A549 (cell line): ENCODE data around the gene ADK. TPM values are rescaled to one million over a fixed set of nuclear protein-coding genes. Genes with fewer than 3 reads are reported as not detected.
"Not testable (repeated sequence)": the region's sequence is repeated elsewhere in the genome, so short reads cannot be mapped to it uniquely, and the experiment has no call there.

Experiments used
- ATAC-seq, 2 experiments: fragments of 200-7000 bp in 1 of 2; fragments of >200 bp in 1 of 2; cut with Nextera tagmentation in 1 of 2; cut with Tn5 transposase in 1 of 2; 3 replicates each; pipeline versions ENCODE4 v1.8.0 to v1.9.1; 2018 to 2020; ENCODE audit warnings: mild to moderate bottlenecking in 1 of 2, moderate library complexity in 1 of 2
- CTCF ChIA-PET: fragments of 300-600 bp; sonication (Branson Sonifier 250); formaldehyde crosslinking; extraction: SDS; loops from one replicate; lab custom pipeline; 2021; ENCODE audit warnings: antibody characterized with exemption, inconsistent platforms; lab: Yijun Ruan, JAX
- POLR2A ChIA-PET: fragments of 350-600 bp; formaldehyde crosslinking; extraction: SDS; loops from one replicate; lab custom pipeline; 2021; ENCODE audit warnings: antibody characterized with exemption, inconsistent platforms; lab: Yijun Ruan, JAX
- DNase-seq, 2 experiments: peaks; one replicate each; pipeline versions ENCODE4 v3.0.0 to v3.0.0-alpha.2; 2011 to 2016; ENCODE audit warnings: low read depth in 1 of 2, low spot score in 1 of 2
- FAIRE-seq: peaks from 2 replicates; lab custom pipeline; 2011; peaks lifted over from hg19 to GRCh38; lab: Jason Lieb, UNC
- H3K27ac ChIP-seq, 2 experiments: fragments of >200 bp; sonication (Bioruptor Twin); formaldehyde crosslinking; 3 replicates each; pipeline ENCODE4 v1.5.1; 2016 to 2017
- H3K4me1 ChIP-seq: fragments of >200 bp; sonication (Bioruptor Twin); formaldehyde crosslinking; 3 replicates; pipeline ENCODE4 v1.6.1; 2016
- H3K4me2 ChIP-seq: fragments of >200 bp; sonication (Bioruptor Twin); formaldehyde crosslinking; 3 replicates; pipeline ENCODE4 v1.6.1; 2016
- H3K4me3 ChIP-seq: fragments of >200 bp; sonication (Bioruptor Twin); formaldehyde crosslinking; 3 replicates; pipeline ENCODE4 v1.5.1; 2016
- H3K9me3 ChIP-seq: fragments of >200 bp; sonication (Bioruptor Twin); formaldehyde crosslinking; 3 replicates; pipeline ENCODE4 v1.6.1; 2016
- BHLHE40 ChIP-seq: IDR thresholded peaks from 2 replicates; pipeline ENCODE4 v1.6.1; 2012; ENCODE audit warnings: low read depth, low read length, inconsistent platforms
- CEBPB ChIP-seq, 2 experiments: fragments of >200 bp in 1 of 2; sonication (Bioruptor Twin) in 1 of 2; formaldehyde crosslinking in 1 of 2; IDR thresholded peaks; 2 replicates each; pipeline ENCODE4 v1.6.1; 2012 to 2016
- CHD4 ChIP-seq: fragments of 200-600 bp; sonication (generic); IDR thresholded peaks from 2 replicates; pipeline ENCODE4 v1.6.1; 2016; ENCODE audit warnings: antibody characterized with exemption, mild to moderate bottlenecking, borderline replicate concordance
- EP300 ChIP-seq, 2 experiments: fragments of >200 bp; sonication (Bioruptor Twin); formaldehyde crosslinking; IDR thresholded peaks; 2 replicates in 1 of 2; 3 replicates in 1 of 2; pipeline ENCODE4 v1.6.1; 2016 to 2017
- HDAC2 ChIP-seq: fragments of 200-600 bp; sonication (generic); IDR thresholded peaks from 2 replicates; pipeline ENCODE4 v1.6.1; 2016
- HOXA7 ChIP-seq: fragments of 250-450 bp; sonication (Bioruptor Pico); IDR thresholded peaks from 2 replicates; pipeline ENCODE4 v1.5.0; 2020; ENCODE audit warnings: mild to moderate bottlenecking, moderate library complexity
- HOXB13 ChIP-seq: fragments of 250-450 bp; sonication (Bioruptor Pico); IDR thresholded peaks from 2 replicates; pipeline ENCODE4 v1.5.0; 2020; ENCODE audit warnings: low read depth, mild to moderate bottlenecking, moderate library complexity
- HOXB5 ChIP-seq: fragments of 250-450 bp; sonication (Bioruptor Pico); IDR thresholded peaks from 2 replicates; pipeline ENCODE4 v1.5.0; 2020; ENCODE audit warnings: mild to moderate bottlenecking, moderate library complexity
- KDM1A ChIP-seq: fragments of 200-600 bp; sonication (generic); IDR thresholded peaks from 2 replicates; pipeline ENCODE4 v1.6.1; 2016; ENCODE audit warnings: low read depth, mild to moderate bottlenecking
- KDM5A ChIP-seq: fragments of 200-600 bp; sonication (generic); IDR thresholded peaks from 2 replicates; pipeline ENCODE4 v1.6.1; 2016; ENCODE audit warnings: antibody characterized with exemption, mild to moderate bottlenecking
- MAZ ChIP-seq: fragments of 150-350 bp; IDR thresholded peaks from 2 replicates; pipeline ENCODE4 v1.6.1; 2014; ENCODE audit warnings: antibody characterized with exemption, low read depth, low read length, borderline replicate concordance
- MYC ChIP-seq: IDR thresholded peaks from 2 replicates; pipeline ENCODE4 v1.6.1; 2012; ENCODE audit warnings: mild to moderate bottlenecking, inconsistent platforms, low read length, improper control_type of control experiment, borderline replicate concordance
- NPAS2 ChIP-seq: fragments of 250-450 bp; sonication (Bioruptor Pico); IDR thresholded peaks from 2 replicates; pipeline ENCODE4 v1.8.0; 2022; ENCODE audit warnings: mild to moderate bottlenecking, moderate library complexity, borderline replicate concordance
- PHF8 ChIP-seq: fragments of 200-600 bp; sonication (generic); IDR thresholded peaks from 2 replicates; pipeline ENCODE4 v1.6.1; 2016; ENCODE audit warnings: low read depth, mild to moderate bottlenecking, antibody characterized with exemption, moderate library complexity, borderline replicate concordance
- POLR2A ChIP-seq: IDR thresholded peaks from 2 replicates; pipeline ENCODE4 v1.6.1; 2012; ENCODE audit warnings: mild to moderate bottlenecking, low read length
- POLR2AphosphoS2 ChIP-seq: conservative IDR thresholded peaks from 2 replicates; pipeline ENCODE4 v1.6.1; 2012; ENCODE audit warnings: low read length, improper control_type of control experiment, inconsistent platforms
- RAD21 ChIP-seq, 2 experiments: fragments of >200 bp in 1 of 2; sonication (Bioruptor Twin) in 1 of 2; formaldehyde crosslinking in 1 of 2; IDR thresholded peaks in 1 of 2; conservative IDR thresholded peaks in 1 of 2; 2 replicates in 1 of 2; 3 replicates in 1 of 2; pipeline ENCODE4 v1.6.1; 2012 to 2018; ENCODE audit warnings: inconsistent platforms in 1 of 2
- RCOR1 ChIP-seq: fragments of 150-350 bp; IDR thresholded peaks from 2 replicates; pipeline ENCODE4 v1.6.1; 2014; ENCODE audit warnings: antibody characterized with exemption, low read length, low read depth
- RFX5 ChIP-seq: fragments of 450-650 bp; IDR thresholded peaks from 2 replicates; pipeline ENCODE4 v1.7.1; 2014; ENCODE audit warnings: antibody characterized with exemption, mild to moderate bottlenecking, moderate library complexity
- RNF2 ChIP-seq: fragments of 200-600 bp; sonication (generic); IDR thresholded peaks from 2 replicates; pipeline ENCODE4 v1.6.1; 2016; ENCODE audit warnings: low read depth, mild to moderate bottlenecking, antibody characterized with exemption, moderate library complexity, borderline replicate concordance
- ZC3H11A ChIP-seq: fragments of 450-650 bp; IDR thresholded peaks from 2 replicates; pipeline ENCODE4 v1.6.1; 2014; ENCODE audit warnings: antibody characterized with exemption, mild to moderate bottlenecking
- ZNF302 ChIP-seq: fragments of 250-450 bp; sonication (Bioruptor Pico); IDR thresholded peaks from 2 replicates; pipeline ENCODE4 v1.9.0; 2021; ENCODE audit warnings: inconsistent platforms, mild to moderate bottlenecking, moderate library complexity
- ZSCAN20 ChIP-seq: fragments of 250-450 bp; sonication (Bioruptor Pico); IDR thresholded peaks from 2 replicates; pipeline ENCODE4 v1.8.0; 2022; ENCODE audit warnings: mild to moderate bottlenecking, moderate library complexity
- WGBS: methylation state at CpG from one replicate; pipeline ENCODE4 v1.1.6; 2017; ENCODE audit errors: missing lambda C conversion rate; 5-methylcytosine and 5-hydroxymethylcytosine counted together
- polyA plus RNA-seq, 4 experiments: library from polyadenylated mRNA; depleted of rRNA in 3 of 4; stranded (reverse); fragments of >200 nt; fragmentation: RNase III in 1 of 4; extraction: RNeasy Plus Mini Kit Qiagen cat#74134 plus additional on column Dnase treatment in 1 of 4; gene quantifications; 2 replicates in 3 of 4; 3 replicates in 1 of 4; pipeline ENCODE4 v1.2.3, GENCODE V29; 2011 to 2017
- TF ChIP-seq, protein P1 (sequence below): fragments of >200 bp; sonication (Bioruptor Twin); formaldehyde crosslinking; IDR thresholded peaks from 2 replicates; pipeline ENCODE4 v1.6.1; 2016
- TF ChIP-seq, protein P2 (sequence below): fragments of 250-450 bp; sonication (Bioruptor Pico); IDR thresholded peaks from 2 replicates; pipeline ENCODE4 v1.5.0; 2020; ENCODE audit warnings: low read depth, mild to moderate bottlenecking, moderate library complexity
- TF ChIP-seq, protein P3 (sequence below): fragments of 200-600 bp; sonication (generic); IDR thresholded peaks from 2 replicates; pipeline ENCODE4 v1.6.1; 2016; ENCODE audit warnings: antibody characterized with exemption, mild to moderate bottlenecking, moderate library complexity

ADK gene
- polyA plus RNA-seq, 2 of the 4 experiments (the other 2 are of a cell fraction) = 35.8 to 40.7 TPM

DNA sequence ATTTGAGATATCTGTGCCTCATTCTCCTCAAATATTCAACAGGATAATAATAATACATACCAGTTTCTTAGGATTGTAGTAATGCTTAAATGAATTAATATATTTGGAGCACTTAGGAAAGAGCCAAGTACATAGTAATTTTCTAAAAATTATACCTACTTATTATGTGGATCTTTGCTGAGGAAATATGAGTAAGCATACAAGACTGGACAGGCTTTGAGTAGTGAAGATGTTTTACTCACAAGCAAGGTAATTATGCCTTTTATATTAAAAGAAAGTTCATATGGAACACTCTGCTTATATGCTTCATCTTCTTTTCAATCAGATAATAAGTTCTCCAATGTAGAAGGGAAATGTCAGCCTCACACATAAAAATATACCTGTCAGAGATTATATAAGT lies 337.9 kb downstream of the ADK start:
- no peak overlapping the region for H3K4me3 ChIP-seq

DNA sequence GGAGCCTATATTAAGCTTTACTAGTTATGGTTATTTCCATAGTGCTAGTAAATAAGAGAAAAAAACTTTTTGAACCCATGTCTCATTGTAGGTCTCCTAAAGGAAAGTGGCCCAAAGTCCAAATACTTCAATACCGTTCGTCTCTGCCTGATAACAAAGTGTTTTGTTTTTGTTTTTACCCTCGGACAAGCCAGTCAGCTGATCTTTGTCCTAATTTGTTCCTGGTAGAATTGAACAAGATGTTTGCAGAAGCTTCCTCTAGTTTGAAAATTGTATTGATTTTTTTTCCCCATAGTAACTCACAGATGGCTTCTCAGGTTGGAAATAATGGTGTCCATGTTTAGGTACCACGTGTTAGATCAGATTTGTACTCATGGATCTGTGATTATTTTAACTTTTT lies 339.5 kb downstream of the ADK start:
- Histone ChIP-seq H3K4me3 (no peak overlapping the region), H3K27ac (no peak overlapping the region), H3K4me1 (no peaks in the 10 kb centered on the region), H3K9me3 (no peaks in the 10 kb centered on the region), H3K4me2 (no peak overlapping the region)
- WGBS = 86% methylated on average over 4 of the region's 4 CpGs
- TF ChIP-seq HOXA7 (CRISPR knock-in tag) (no peak), ZNF302 (CRISPR knock-in tag) (no peak), KDM5A (no peak), BHLHE40 (no peak), POLR2AphosphoS2 (no peak), RFX5 (no peak), KDM1A (no peak)
- no peak for DNase-seq
- FAIRE-seq = no peak
- CTCF ChIA-PET = interaction anchor here (1.0 kb wide), 1 partner anchor 9 kb away, joined by 3 read pairs; no protein-coding TSS in a partner anchor
- POLR2A ChIA-PET = no interaction called here
- no peak for ATAC-seq

More for the DNA sequence above, 337.9 kb downstream of the ADK start:
- H3K9me3 ChIP-seq = no peaks in the 10 kb centered on the region
- H3K4me1 ChIP-seq = no peaks in the 10 kb centered on the region
- no peak for DNase-seq
- CTCF ChIA-PET = interaction anchor here (0.6 kb wide), 2 partner anchors 20 to 56 kb away, joined by 3 read pairs; no protein-coding TSS in a partner anchor
- POLR2A ChIA-PET = no interaction called here
- no peak for ATAC-seq
- H3K4me2 ChIP-seq = no peak overlapping the region
- TF ChIP-seq CHD4 = no peak
- TF ChIP-seq CEBPB (IDR thresholded peaks at IDR 0.05) = no peak
- no peak for TF ChIP-seq HDAC2
- TF ChIP-seq RCOR1 = no peak
- TF ChIP-seq RAD21 (conservative IDR thresholded peaks at IDR 0.05 in 1 of 2, IDR thresholded peaks at IDR 0.05 in 1 of 2) = no peak
- no peak for TF ChIP-seq PHF8
- TF ChIP-seq MAZ = no peak
- TF ChIP-seq, protein P1, sequence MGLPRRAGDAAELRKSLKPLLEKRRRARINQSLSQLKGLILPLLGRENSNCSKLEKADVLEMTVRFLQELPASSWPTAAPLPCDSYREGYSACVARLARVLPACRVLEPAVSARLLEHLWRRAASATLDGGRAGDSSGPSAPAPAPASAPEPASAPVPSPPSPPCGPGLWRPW = no peak
- no peak for FAIRE-seq
- H3K27ac ChIP-seq = no peak overlapping the region

DNA sequence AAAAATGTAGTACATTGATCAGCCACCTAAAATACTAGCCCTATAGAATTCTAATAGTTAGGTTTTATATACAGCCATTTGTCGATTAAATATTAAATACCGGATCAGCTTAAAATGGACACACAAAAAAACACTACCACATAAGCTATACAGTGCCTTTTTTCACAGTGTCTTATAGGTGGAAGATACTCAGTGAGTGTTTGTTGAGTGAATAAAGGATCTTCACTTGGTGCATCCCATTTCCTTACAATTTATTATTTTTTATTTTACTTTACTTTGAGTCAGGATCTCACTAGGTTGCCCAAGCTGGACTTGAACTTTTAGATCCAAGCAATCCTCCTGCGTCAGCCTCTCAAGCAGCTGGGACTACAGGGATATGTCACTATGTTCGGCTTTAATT lies 340.0 kb downstream of the ADK start:
- CTCF ChIA-PET = interaction anchor here (1.0 kb wide), 1 partner anchor 9 kb away, joined by 3 read pairs; no protein-coding TSS in a partner anchor
- FAIRE-seq = no peak

DNA sequence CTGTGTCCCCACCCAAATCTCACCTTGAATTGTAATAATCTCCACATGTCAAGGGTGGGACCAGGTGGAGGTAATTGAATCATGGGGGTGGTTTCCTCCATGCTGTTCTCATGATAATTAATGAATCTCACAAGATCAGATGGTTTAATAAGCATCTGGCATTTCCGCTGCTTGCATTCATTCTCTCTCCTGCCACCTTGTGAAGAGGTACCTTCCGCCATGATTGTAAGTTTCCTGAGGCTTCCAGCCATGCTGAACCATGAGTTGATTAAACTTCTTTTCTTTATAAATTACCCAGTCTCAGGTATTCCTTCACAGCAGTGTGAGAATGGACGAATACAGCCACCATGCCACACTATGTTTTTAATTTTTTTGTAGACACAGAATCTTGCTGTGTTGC lies 345.3 kb downstream of the ADK start:
- ATAC-seq, POLR2A ChIA-PET, H3K4me1 ChIP-seq, DNase-seq, H3K9me3 ChIP-seq, FAIRE-seq, H3K27ac ChIP-seq, CTCF ChIA-PET, H3K4me2 ChIP-seq, H3K4me3 ChIP-seq: not testable (repeated sequence)
- 87% methylated on average over 3 of the region's 3 CpGs for WGBS

More for the DNA sequence above, 340.0 kb downstream of the ADK start:
- no peak for TF ChIP-seq CHD4
- TF ChIP-seq MAZ = no peak
- no peak for TF ChIP-seq POLR2AphosphoS2
- no peak for TF ChIP-seq RNF2
- no peak for TF ChIP-seq NPAS2 (CRISPR knock-in tag)
- TF ChIP-seq KDM5A = no peak
- no peak for TF ChIP-seq EP300 (IDR thresholded peaks at IDR 0.05)
- no peak for TF ChIP-seq MYC
- no peak for TF ChIP-seq ZSCAN20 (CRISPR knock-in tag)
- TF ChIP-seq RAD21 (conservative IDR thresholded peaks at IDR 0.05 in 1 of 2, IDR thresholded peaks at IDR 0.05 in 1 of 2) = no peak
- no peak for TF ChIP-seq HOXB13 (CRISPR knock-in tag)
- no peak for TF ChIP-seq POLR2A
- TF ChIP-seq, protein P2, sequence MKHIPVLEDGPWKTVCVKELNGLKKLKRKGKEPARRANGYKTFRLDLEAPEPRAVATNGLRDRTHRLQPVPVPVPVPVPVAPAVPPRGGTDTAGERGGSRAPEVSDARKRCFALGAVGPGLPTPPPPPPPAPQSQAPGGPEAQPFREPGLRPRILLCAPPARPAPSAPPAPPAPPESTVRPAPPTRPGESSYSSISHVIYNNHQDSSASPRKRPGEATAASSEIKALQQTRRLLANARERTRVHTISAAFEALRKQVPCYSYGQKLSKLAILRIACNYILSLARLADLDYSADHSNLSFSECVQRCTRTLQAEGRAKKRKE = no peak
- TF ChIP-seq HOXB5 (CRISPR knock-in tag) = no peak
- TF ChIP-seq, protein P3, sequence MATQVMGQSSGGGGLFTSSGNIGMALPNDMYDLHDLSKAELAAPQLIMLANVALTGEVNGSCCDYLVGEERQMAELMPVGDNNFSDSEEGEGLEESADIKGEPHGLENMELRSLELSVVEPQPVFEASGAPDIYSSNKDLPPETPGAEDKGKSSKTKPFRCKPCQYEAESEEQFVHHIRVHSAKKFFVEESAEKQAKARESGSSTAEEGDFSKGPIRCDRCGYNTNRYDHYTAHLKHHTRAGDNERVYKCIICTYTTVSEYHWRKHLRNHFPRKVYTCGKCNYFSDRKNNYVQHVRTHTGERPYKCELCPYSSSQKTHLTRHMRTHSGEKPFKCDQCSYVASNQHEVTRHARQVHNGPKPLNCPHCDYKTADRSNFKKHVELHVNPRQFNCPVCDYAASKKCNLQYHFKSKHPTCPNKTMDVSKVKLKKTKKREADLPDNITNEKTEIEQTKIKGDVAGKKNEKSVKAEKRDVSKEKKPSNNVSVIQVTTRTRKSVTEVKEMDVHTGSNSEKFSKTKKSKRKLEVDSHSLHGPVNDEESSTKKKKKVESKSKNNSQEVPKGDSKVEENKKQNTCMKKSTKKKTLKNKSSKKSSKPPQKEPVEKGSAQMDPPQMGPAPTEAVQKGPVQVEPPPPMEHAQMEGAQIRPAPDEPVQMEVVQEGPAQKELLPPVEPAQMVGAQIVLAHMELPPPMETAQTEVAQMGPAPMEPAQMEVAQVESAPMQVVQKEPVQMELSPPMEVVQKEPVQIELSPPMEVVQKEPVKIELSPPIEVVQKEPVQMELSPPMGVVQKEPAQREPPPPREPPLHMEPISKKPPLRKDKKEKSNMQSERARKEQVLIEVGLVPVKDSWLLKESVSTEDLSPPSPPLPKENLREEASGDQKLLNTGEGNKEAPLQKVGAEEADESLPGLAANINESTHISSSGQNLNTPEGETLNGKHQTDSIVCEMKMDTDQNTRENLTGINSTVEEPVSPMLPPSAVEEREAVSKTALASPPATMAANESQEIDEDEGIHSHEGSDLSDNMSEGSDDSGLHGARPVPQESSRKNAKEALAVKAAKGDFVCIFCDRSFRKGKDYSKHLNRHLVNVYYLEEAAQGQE = no peak
- no peak for TF ChIP-seq ZC3H11A
- TF ChIP-seq, all 56 proteins: peak for 0
- H3K4me1 ChIP-seq = no peaks in the 10 kb centered on the region
- DNase-seq (no peak), ATAC-seq (no peak)
- H3K27ac ChIP-seq = no peak overlapping the region
- no peak overlapping the region for H3K4me3 ChIP-seq
- WGBS = 96% methylated on average over 4 of the region's 4 CpGs
- no peak overlapping the region for H3K4me2 ChIP-seq
- POLR2A ChIA-PET = no interaction called here
- no peaks in the 10 kb centered on the region for H3K9me3 ChIP-seq
